ENCODE data around the gene KIAA1191. TPM values are rescaled to one million over a fixed set of nuclear protein-coding genes. Genes with fewer than 3 reads are reported as not detected.

The KIAA1191 gene
- total and polyA plus RNA-seq, 2 of the 8 experiments (the other 6 are each of a cell fraction or from before 2014, with no cell fraction given), result 86.4 to 88.0 TPM

DNA sequence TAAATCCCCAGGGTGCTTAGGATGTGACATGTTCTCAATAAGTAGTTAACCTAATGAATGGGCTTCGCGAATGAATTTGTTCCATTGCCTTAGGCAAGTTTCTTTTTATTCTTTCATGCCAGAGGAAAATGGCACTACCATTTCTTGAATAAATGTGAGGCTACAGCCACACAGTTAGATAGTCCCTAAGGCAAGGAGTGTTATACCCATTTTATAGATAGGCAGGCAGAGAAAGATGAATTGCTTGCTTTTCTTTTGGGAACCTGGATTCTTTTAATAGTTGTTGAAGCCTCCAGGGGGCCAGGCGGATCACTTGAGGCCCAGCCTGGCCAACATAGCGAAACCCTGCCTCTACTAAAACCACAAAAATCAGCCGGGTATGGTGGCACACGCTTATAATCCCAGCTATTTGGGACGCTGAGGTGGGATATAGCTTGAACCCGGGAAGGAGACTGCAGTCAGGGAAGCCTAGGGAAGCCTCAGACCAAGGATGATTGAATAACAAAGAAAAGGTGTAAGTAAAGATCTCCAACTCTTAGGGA is 25.9 kb upstream of the KIAA1191 start:
- Histone ChIP-seq H4K8ac (ENCODE audit: extremely low read depth, insufficient read depth, low read length) (no peak overlapping the region), H3K4ac (replicated peaks; ENCODE audit: insufficient read length, low read depth, low read length) (no peak overlapping the region), H4K20me1 (replicated peaks in 1 of 2; ENCODE audit: control insufficient read depth in 1 of 2, insufficient read depth in 2 of 2, low read length in 2 of 2) (peaks cover 6 to 8% of the 10 kb centered on the region in 2 experiments), H3K4me1 (replicated peaks in 1 of 4; ENCODE audit: control insufficient read depth in 3 of 4, insufficient read depth in 4 of 4, low read length in 3 of 4) (peaks cover 0 to 5% (median 1%) of the 10 kb centered on the region in 4 experiments; a peak in 2 of 7 replicates), H2AFZ (ENCODE audit: low read length) (no peak overlapping the region), H4K91ac (replicated peaks; ENCODE audit: insufficient read length, low read length) (no peak overlapping the region), H3K18ac (ENCODE audit: extremely low read depth, low read length) (no peak overlapping the region), H3K36me3 (ENCODE audit: control insufficient read depth in 2 of 4, insufficient read depth in 4 of 4, low read length in 3 of 4) (peaks cover 20 to 39% (median 24%) of the 10 kb centered on the region in 4 experiments), H3K79me2 (ENCODE audit: control insufficient read depth in 1 of 2, insufficient read depth in 2 of 2, low read length in 2 of 2) (peaks cover 0 to 29% of the 10 kb centered on the region in 2 experiments), H2BK120ac (replicated peaks; ENCODE audit: low read depth, low read length) (no peak overlapping the region), H3K23ac (ENCODE audit: insufficient read length) (no peak overlapping the region), H3K27me3 (replicated peaks in 1 of 4; ENCODE audit: control insufficient read depth in 3 of 4, extremely low read depth in 1 of 4, insufficient read depth in 3 of 4, low read length in 3 of 4) (no peaks in the 10 kb centered on the region), H2BK20ac (ENCODE audit: low read length) (no peak overlapping the region), H2BK5ac (ENCODE audit: low read depth, low read length) (no peak overlapping the region), H3K27ac (ENCODE audit: low read depth, low read length) (no peak overlapping the region), H2AK5ac (ENCODE audit: low read depth, low read length) (no peak overlapping the region; the same call in 1 of the 2 replicates), H2BK12ac (ENCODE audit: low read depth, low read length) (no peak overlapping the region), H3K4me2 (ENCODE audit: insufficient read depth in 1 of 2, low read depth in 2 of 2, low read length in 2 of 2) (peak overlapping the region; percentile 86 to 91), H4K5ac (ENCODE audit: insufficient read length, low read depth, low read length) (no peak overlapping the region), H3K4me3 (ENCODE audit: extremely low read depth in 1 of 4, insufficient read depth in 2 of 4, low read depth in 3 of 4, low read length in 4 of 4) (peak overlapping the region; percentile 92 to 96 (median 95)), H3K79me1 (ENCODE audit: low read depth, low read length) (peaks cover 7% of the 10 kb centered on the region; the same call in 1 of the 2 replicates), H3K9me3 (ENCODE audit: insufficient read depth in 2 of 2, low read depth in 1 of 2, low read length in 1 of 2) (no peaks in the 10 kb centered on the region), H3K56ac (replicated peaks; ENCODE audit: insufficient read length, low read depth, low read length) (no peak overlapping the region), H3K23me2 (ENCODE audit: low read depth, low read length) (peaks cover 9% of the 10 kb centered on the region; the same call in 1 of the 2 replicates), H3K9ac (replicated peaks in 1 of 4; ENCODE audit: extremely low read depth in 1 of 4, low read depth in 3 of 4, low read length in 3 of 4) (peak overlapping the region; percentile 69 to 99 (median 95)), H2BK15ac (ENCODE audit: low read length) (no peak overlapping the region), H3K14ac (ENCODE audit: insufficient read length) (no peak overlapping the region)
- POLR2A ChIA-PET (ENCODE audit: partially characterized antibody), result interaction anchor here (0.7 to 10.2 kb wide), 11 partner anchors 15 to 210 kb away, joined by 3 to 93 read pairs (median 9); partner anchors contain the start of genes ARL10, FAF2, KIAA1191 and RNF44
- WGBS, 2 experiments (ENCODE audit: extremely low coverage in 1 of 2, insufficient coverage in 1 of 2, insufficient read length in 1 of 2, insufficient replicate concordance in 2 of 2, low coverage in 1 of 2, low lambda C conversion rate in 2 of 2, missing lambda C conversion rate in 1 of 2), result 42% methylated on average over 8 of the region's 8 CpGs; no CpG with 5 or more reads in 1 of the 2 experiments
- FAIRE-seq (no peak), DNase-seq (ENCODE audit: low read depth in 1 of 2, low spot score in 2 of 2) (no peak)
- TF ChIP-seq, protein P1, sequence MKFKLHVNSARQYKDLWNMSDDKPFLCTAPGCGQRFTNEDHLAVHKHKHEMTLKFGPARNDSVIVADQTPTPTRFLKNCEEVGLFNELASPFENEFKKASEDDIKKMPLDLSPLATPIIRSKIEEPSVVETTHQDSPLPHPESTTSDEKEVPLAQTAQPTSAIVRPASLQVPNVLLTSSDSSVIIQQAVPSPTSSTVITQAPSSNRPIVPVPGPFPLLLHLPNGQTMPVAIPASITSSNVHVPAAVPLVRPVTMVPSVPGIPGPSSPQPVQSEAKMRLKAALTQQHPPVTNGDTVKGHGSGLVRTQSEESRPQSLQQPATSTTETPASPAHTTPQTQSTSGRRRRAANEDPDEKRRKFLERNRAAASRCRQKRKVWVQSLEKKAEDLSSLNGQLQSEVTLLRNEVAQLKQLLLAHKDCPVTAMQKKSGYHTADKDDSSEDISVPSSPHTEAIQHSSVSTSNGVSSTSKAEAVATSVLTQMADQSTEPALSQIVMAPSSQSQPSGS (IDR thresholded peaks at IDR 0.05; ENCODE audit: low read length), result no peak
- TF ChIP-seq RXRA (IDR thresholded peaks at IDR 0.05; ENCODE audit: insufficient read depth, low read depth, low read length), result no peak
- TF ChIP-seq, protein P2, sequence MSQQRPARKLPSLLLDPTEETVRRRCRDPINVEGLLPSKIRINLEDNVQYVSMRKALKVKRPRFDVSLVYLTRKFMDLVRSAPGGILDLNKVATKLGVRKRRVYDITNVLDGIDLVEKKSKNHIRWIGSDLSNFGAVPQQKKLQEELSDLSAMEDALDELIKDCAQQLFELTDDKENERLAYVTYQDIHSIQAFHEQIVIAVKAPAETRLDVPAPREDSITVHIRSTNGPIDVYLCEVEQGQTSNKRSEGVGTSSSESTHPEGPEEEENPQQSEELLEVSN (IDR thresholded peaks at IDR 0.05), result no peak
- no peak for TF ChIP-seq SIN3A (conservative IDR thresholded peaks at IDR 0.05 in 1 of 2, IDR thresholded peaks at IDR 0.05 in 1 of 2; ENCODE audit: low read depth in 1 of 2, low read length in 2 of 2)
- CTCF ChIA-PET (ENCODE audit: partially characterized antibody), result interaction anchor here (1.2 kb wide), 1 partner anchor 272 kb away, joined by 3 read pairs; no protein-coding TSS in a partner anchor
